ENCODE measurements around the gene FN1.

- no peak for TF ChIP-seq CTCF (optimal IDR thresholded peaks at IDR 0.05 in 1 of 3, IDR thresholded peaks at IDR 0.05 in 1 of 3, conservative IDR thresholded peaks at IDR 0.05 in 1 of 3; ENCODE audit: extremely low read depth in 1 of 3, insufficient read depth in 2 of 3, low read length in 3 of 3)
- TF ChIP-seq EZH2 (IDR thresholded peaks at IDR 0.05; ENCODE audit: low read length), result no peak
These were observed at the start of gene FN1 for GRCh38 chr2:215435870-215436704.
